ENCODE results near the gene POU2F1.
A peak's percentile ranks its signal among the peaks of the same experiment; 100 is the strongest.
"Not testable (repeated sequence)": the region's sequence is repeated elsewhere in the genome, so short reads cannot be mapped to it uniquely, and the experiment has no call there.

Gene POU2F1

DNA sequence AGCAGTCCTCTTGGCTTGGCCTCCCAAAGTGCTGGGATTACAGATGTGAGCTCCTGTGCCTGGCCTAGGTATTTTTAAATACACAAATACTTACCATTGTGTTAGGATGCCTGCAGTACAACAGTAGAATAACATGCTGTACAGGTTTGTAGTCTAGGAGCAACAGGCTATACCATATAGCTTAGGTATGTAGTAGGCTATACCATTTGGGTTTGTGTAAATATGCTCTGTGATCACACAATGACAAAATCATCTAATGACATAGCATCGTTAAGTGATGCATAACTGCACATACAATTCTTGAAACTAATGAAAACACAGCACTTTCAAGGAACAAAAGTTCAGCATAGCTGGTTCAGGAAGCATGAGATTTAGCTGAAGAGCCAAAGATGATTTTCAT, 12.7 kb downstream of the POU2F1 start:
- no peak for DNase-seq

DNA sequence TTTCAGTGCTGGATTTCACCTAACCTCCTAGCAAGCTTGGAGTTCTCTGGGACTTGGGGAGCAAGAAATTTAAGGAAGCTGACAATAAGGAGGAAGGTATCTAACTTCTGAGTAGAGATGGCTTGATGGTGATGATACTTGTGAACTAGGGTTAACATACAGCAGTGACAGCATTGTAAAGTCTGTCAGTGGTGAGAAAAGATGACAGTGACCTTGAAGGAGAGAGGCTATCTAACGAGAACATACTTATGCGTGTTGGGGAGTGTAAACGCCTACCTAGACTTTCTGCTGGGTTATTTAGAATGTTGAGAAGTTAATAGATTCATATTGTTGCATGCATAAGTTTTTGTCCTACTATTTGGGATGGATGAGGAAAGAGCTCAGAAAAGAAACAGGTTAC, 16.3 kb downstream of the POU2F1 start:
- no peak for DNase-seq

DNA sequence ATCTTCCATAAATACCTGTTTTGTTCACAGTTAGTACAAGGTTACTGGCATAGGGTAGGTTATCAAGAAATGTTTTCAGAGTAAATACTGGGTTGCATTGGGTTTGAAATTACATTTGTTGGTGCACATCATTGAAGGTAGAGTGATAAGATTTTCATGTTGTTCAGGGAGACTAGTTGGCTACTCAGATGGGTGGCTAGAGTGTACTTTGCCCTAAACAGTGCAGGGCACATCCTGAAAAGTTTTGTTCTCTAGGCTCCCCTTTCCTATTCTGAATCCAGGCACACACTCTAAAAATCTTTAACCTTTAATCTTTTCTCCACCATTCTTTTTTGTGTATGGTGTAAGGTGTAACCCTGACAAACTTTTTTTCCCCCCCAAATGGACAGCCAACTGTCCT, 18.0 kb downstream of the POU2F1 start:
- no peak for DNase-seq

DNA sequence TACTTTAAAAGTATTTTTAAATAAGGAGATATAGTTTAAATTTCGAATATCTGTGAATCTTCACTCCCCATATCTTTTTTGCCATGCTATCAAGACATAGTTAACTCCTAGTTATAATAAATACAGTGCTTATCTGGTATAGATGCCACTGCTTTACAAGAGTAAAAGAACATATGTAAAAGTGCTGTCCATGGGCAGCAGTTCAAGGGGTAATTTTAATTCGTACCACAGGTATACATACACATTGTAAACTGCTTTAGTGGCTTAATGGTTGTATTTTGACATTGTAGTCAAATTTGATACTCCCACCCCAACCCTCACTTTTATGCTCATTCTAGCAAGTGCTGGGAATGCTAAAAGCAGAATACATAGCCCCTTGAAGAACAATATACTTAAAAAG, 18.6 kb downstream of the POU2F1 start:
- DNase-seq, result no peak

DNA sequence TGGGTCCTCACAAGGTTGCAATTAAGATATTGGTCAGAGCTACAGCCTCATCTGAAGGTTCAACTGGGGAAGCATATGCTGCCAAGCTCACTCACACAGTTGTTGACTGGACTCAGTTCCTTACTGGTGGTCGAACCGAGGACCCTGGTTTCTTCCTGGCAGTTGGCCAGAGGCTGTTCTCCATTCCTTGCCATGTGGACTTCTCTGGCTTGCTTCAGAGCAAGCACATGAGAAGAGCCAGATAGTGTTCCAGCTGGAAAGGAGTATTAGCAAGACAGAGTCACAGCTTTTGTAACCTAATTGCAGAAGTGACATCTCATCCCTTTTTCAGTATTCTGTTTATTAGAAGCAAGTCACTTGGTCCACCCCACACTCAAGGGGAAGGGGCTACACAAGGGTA, 23.6 kb downstream of the POU2F1 start:
- DNase-seq, result no peak

DNA sequence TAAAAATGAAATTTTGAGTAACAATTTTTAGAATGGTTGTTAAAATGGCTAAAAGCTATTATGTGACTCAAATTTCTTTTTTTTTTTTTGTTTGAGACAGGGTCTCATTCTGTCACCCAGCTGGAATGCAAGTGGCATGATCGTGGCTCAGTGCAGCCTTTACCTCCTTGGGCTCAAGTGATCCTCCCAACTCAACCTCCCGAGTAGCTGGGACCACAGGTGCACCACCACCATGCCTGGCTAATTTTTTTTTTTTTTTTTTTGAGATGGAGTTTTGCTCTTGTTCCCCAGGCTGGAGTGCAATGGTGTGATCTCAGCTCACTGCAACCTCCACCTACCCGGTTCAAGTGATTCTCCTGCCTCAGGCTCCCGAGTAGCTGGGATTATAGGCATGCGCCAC, 24.5 kb downstream of the POU2F1 start:
- DNase-seq, result not testable (repeated sequence)

DNA sequence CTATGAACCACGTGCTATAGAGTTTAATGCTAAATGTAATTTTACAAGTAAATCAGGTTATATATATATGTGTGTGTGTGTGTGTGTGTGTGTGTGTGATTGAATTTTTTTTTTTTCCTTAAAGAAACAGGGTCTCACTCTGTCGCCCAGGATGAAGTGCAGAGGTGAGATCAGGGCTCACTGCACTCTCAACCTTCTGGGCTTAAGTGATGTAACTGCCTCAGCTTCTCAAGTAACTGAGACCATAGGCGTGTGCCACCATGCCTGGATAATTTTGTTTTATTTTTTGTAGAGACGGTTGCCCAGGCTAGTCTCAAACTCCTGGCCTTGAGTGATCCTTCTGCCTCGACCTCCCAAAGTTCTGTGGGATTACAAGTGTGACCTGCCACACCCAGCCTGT, 26.3 kb downstream of the POU2F1 start:
- DNase-seq, result no peak

DNA sequence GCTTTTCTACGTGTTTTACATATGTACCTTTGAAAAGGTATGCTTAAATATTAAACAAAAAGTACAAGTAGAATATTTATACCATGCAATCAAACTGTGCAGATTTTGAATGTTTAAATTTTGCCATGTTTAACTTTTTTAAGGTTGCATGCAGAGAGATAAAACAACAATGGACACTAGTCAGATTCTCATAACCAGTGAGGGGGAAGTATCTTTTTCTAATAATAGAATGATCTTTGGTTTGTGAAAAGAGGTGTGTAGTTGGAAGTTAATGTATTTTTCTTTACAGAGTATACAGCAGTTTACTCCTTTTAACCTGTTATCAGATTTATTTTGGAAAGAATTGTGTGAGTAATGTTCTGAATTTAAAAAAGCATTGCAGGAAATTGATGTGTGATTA, 27.1 kb downstream of the POU2F1 start:
- DNase-seq, result no peak

DNA sequence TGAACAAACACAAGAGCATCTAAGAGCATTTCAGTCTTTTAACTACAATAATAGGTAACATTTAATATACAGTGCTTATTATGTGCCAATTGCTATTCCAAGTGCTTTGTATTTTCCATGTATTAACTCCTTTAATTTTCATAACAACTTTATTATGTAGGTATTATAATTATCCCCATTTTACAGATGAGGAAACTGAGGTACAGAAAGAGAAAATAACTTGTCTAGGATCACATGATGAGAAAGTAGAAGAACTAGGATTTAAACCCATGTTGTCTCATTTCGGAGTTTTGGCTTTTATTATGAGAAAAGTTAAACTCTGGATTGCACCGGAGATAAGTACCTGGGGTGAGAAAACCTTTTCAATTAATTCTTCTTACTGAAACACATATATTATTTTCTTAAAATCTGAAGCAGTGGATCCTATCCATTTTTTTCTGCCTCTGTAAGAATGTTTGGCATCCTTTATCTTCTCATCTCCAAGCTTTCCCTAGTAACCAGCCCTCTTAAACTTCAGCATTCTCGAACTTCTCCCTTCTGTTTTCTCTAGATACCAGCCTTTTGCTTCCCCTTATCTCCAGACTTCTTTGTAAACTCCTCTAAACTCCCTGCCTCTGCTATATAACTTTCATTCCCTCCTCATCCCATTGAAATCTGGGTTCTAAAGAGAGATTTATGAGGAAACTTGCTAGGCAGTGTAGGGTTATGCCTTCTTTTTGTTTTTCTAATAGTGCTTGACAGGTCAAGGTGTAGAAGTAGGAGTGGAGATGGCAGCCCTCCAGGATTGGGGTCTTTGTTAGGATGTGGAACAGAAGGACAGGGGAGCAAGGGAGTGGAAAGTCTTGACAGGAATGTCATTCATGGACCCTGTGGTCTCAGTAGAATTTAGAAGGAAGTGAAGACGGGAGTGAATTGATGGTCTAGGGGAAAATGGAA, 28.3 kb downstream of the POU2F1 start:
- peak; percentile 41 for DNase-seq

DNA sequence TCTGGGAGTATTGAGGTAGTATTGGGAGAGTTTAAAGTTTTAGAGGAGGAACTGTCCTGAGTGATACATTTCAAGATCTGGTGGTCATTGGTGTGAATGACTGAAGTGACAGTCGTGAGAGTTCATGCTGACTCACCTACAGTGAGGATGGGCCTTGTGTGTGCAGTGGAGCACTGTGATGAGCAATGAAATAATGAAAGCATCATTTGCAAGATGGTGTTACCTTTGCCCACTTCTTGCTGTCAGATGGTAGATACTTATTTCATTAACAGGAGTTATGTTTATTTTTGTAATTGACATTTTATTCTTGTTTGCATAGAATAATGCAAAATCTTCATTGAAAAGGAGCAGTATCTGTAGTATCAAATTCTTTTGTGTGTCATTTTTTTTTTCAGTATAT, 29.0 kb downstream of the POU2F1 start:
- DNase-seq, result peak; percentile 19

DNA sequence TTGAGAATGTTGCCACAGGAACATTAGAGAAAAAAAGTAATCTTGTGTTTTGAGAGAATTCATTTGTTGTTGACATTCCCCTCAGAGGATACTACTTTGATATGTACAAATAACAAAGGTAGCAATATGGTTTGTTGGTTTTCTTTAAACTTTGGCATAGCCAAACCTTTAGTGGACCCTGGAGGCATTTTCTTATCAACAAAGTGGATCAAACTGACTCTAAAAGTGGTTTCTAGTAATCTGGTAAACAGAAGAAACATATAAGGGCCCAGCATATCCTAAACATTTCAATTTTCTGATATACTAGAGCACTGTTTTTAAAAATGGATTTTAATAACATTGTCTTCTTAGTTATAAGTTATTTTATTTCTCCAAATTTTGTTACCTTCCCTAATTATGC, 29.8 kb downstream of the POU2F1 start:
- DNase-seq, result no peak

DNA sequence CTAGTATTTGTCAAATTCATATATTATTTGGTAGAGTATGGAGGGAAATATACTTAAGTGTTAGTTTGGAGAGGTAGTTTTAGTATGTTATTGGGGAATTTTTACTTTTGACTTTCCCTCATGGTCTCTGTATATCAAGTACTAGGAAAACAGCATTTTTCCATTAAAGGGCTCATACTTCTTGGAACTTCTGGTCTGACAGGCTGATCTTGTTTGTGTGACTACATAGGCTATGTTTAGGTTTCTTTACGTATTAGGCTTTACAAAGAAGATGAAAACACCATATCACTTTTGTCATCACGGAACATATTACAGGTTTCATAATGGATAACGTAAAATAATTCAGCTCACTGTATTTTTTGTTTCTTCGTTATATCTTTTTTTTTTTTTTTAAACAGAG, 30.8 kb downstream of the POU2F1 start:
- no peak for DNase-seq

DNA sequence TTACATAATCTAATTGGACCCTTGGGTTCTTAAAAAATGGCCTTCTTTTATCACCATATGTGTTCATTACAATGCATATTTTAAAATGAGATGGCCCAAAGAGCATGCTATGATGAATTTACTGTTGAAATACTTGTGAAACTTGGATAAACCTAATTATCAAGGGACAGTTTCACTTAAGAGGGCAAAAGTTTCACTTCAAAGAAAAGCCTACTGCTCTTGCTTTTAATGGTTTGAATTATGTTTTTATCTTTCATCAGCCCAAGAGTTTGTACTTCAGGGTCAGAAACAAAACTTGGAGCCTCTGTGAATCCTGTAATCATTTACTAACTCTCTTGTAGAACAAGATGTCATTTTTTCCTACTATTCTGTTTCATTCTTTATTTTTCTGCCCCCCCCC, 32.3 kb downstream of the POU2F1 start:
- DNase-seq, result no peak

DNA sequence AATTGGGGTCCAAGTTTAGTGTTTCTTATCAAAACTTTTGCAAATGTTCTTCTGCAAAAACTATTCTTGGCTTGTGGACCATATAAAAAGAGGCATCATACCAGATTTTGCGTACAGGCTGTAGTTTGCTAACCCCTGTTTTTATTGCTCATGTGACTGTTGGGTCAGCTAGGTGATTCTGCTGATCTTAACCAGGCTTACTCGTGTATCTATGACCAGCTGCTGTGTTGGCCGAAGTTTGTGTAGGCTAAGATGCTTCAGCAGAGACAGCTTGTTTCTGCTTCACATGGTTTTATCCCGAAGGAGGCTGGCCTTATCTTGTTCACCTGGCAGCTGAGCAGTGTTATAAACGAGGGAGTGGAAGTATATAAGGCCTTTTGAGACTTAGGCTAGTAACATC, 38.2 kb downstream of the POU2F1 start:
- no peak for DNase-seq

DNA sequence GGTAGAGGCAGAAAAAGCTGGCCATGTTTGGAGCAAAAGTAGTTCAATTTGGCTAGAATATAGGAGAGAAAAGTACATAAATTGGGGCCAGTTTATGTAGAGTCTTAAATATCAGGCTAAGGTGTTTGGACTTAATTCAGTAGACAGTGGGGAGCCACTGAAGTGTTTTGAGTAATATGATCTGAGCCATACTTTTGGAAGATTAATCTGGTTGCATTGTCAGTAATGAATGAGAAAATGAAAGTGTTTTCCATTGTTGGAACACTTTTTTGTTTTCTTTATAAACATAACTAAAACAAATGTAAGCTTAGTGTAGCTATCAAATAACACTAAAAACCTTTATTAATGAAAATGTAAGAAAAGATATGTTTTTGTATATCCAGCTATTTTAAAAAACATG, 42.1 kb downstream of the POU2F1 start:
- no peak for DNase-seq

DNA sequence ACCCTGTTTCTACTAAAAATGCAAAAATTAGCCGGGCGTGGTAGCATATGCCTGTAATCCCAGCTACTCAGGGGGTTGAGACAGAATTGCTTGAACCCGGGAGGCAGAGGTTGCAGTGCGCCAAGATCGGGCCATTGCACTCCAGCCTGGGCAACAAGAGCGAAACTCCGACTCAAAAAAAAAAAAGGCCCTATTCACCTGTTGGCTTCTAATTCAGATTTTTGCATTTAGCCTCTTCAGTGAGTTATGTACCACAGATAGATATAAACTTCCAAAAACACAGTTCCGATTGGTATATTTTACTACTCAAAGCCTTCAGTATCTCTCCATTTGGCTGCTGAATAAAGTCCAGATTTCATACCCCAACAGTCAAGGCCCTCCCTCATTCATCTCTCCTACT, 42.7 kb downstream of the POU2F1 start:
- DNase-seq, result no peak

DNA sequence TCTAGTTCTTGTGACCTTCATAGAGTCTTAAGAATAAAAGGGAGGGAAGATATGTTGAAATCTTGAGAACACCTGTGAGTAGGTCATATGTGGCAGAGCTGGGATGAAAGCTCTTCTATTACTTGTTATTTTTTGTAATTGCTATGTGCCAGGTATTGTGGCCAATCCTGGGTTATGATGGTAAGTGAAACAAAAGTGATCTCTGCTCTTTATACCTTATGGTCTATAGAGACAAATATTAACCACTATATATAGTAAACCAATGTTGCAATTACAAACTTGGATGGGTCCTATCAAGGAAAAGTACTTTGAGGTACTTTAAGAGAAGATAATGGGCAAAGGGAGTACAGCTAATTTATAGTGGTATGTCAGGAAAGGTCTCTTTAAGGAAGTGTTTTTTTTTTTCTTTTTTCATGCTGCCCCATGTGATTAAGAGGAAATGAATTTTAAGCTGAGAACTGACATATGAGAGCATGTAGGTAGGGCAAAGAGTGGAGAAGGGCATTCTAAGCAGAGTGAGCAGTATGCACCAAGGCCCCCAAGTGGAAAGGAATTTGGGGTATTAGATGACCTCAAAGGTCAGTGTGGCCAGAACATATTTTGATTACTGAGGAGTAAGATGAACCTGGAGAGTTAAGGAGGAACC, 43.3 kb downstream of the POU2F1 start:
- DNase-seq, result no peak

DNA sequence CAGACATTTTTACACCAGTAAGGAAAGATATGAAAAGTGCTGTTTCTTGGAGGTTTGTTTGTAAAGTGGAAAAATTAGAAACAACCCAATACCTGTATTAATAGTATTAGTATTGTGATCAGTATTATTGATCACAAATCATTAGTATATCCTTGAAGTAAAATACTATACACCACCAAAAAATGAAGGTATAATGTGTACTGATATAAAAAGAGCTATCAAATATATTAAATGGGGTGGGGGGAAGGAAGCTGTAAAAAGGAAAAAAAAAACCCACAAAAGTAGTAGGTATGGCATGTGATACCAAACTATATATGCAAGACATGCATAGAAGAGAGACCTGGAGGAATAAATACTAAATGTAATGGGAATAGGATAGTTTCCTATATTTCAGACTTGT, 46.3 kb downstream of the POU2F1 start:
- no peak for DNase-seq

DNA sequence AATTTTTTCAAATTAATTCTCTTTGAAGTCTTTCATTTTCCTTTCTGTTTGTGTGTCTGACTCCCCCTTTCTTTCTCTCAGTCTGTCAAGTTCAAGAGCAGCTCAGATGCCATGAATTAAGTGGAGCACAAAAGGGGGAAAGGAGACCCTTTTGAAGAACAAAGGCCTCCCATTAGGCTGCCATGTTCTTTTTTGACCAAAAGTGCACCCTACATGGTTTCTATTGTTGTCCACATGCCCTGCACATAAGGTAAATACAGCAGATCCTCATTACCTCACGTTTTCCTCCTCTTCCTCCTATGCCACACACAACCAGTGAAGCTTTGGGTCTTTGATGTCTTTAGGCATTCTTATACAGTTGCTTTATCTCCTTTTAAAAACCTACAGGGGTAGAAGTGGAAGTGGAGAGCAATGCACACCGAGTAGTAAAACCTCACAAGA, 47.7 kb downstream of the POU2F1 start:
- DNase-seq, result no peak

DNA sequence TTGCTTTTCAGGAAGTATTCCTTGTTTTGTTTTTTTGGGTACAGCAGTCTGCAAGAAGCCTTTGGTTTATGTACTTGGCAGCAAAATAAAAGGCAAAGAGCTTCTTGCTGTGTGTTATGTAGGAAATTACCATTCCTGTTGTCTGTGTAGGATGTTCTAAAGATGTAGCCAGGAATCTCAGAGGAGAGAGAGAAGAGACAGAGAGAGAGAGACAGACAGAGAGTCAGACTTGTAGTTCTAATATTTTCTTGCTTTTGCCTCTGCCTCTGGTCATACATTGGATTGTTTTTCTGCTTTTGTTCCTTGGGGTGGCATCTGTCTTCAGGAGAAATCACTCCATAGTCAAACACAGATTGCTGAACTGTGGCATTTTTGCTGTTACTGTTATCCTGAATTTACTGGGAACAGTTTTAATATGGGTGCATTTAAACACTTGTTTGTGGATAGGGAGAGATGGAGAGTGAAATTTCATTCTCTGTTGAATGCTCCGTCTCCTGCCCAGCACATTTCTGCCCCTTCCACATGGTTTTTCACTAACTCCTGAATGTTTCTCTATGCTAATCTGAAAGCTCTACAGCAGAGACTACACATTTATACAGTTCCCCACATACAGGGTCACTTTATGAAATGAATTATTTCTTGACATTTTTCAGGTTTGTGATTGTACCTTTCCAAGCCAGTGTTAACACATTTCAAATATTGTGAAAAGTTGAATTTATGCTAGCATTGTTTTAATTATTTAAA, 49.8 kb downstream of the POU2F1 start:
- DNase-seq, result no peak

DNA sequence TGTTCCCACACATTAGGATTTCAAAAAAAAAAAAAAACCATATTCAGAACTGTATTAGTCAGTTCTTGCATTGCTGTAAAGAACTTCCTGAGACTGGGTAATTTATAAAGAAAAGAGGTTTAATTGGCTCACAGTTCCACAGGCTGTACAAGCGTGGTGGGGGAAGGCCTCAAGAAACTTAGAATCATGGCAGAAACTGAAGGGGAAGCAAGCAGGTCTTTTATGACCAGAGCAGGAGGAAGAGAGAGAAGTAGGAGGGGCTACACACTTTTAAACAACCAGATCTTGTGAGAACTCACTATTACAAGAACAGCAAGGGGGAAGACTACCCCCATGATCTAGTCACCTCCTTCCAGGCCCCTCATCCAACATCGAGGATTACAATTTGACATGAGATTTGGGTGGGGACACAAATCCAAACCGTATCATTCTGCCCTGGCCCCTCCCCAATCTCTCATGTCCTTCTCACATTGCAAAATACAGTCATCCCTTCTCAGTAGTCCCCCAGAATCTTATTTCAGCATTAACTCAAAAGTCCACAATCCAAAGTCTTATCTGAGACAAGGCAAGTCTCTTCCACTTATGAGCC, 51.8 kb downstream of the POU2F1 start:
- DNase-seq, result no peak

DNA sequence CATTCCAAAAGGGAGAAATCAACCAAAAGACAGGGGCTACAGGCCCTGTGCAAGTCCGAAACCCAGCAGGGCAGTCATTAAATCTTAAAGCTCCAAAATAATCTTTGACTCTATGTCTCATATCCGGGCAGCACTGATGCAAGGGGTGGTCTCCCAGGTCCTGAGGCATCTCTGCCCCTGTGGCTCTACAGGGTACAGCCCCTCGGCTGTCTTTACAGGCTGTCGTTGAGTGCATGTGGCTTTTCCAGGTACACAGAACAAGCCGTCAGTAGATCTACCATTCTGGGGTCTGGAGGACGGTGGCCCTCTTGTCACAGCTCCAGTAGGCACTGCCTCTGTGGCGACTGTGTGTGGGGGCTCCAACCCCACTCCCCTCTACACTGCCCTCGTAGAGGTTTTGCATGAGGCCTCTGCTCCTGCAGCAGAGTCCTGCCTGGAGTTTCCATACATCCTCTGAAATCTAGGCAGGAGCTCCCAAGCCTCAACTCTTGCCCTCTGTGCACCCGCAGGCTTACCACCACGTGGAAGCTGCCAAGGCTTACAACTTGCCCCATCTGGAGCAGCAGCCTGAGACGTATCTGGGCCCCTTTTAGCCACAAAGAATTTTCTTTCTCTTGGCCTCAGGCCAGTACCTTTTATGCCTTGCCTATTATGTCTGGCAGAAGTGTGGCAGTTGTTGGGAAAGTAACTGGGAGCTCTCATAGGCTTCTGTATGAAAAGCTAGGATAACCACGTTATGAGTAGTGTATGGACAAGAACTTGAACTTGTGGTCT, 52.5 kb downstream of the POU2F1 start:
- peak; percentile 65 for DNase-seq

DNA sequence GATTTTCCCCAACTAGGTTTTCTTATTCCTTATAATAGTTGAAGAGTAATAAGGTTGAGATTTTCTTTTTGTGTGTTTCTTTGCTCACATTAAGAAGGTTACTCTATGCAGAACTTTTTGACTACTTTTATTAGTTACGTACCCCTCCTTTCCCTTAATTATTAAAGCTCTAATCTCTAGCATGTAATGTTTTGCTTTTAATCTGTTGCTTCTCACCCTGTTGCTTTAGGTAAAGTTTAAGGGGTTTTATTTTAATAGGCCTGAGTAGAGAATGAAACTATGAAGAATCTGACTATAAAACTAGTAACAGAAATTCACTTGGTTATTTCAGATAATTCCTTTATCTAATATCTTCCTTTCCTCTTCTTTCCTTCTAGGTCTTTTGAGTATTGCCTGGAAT, 53.4 kb downstream of the POU2F1 start:
- DNase-seq, result no peak

Measured in hematopoietic multipotent progenitor cell treated with erythropoietin and hydrocortisone succinate and interleukin-3 and kit ligand, for 8 days (in vitro differentiated cells).